ENCODE measurements around the gene GRIN2C. TPM values are rescaled to one million over a fixed set of nuclear protein-coding genes. Genes with fewer than 3 reads are reported as not detected.
A peak's percentile ranks its signal among the peaks of the same experiment; 100 is the strongest.

GRIN2C gene
- total RNA-seq, 3 donors from 2014 or later, result 0.08 TPM; not detected in 2

- peak; percentile 89 to 90 for ATAC-seq
Measured at GRCh38 chr17:74852237-74853047, 7.2 kb downstream of the GRIN2C start.

GRCh38 chr17:74851612-74852236 lies 8.0 kb downstream of the GRIN2C start:
- no peak for ATAC-seq
- no peaks in the 10 kb centered on the region for H3K36me3 Mint-ChIP-seq (ENCODE audit: insufficient read depth)
- peaks cover 5% of the 10 kb centered on the region for H3K4me1 Mint-ChIP-seq (ENCODE audit: low read depth)
- no peak overlapping the region for H3K4me3 Mint-ChIP-seq
- H3K9me3 Mint-ChIP-seq, result no peaks in the 10 kb centered on the region
- DNase-seq, result no peak
- H3K27me3 Mint-ChIP-seq (ENCODE audit: low read depth), result peaks cover 42% of the 10 kb centered on the region

More at GRCh38 chr17:74852237-74853047, 7.2 kb downstream of the GRIN2C start:
- peak overlapping the region; percentile 79 for H3K4me3 Mint-ChIP-seq
- H3K36me3 Mint-ChIP-seq (ENCODE audit: insufficient read depth), result no peaks in the 10 kb centered on the region
- no peaks in the 10 kb centered on the region for H3K9me3 Mint-ChIP-seq
- peak; percentile 47 for DNase-seq
- H3K4me1 Mint-ChIP-seq (ENCODE audit: low read depth), result peaks cover 5% of the 10 kb centered on the region
- peaks cover 49% of the 10 kb centered on the region for H3K27me3 Mint-ChIP-seq (ENCODE audit: low read depth)

GRCh38 chr17:74850914-74851313 lies 8.8 kb downstream of the GRIN2C start:
- DNase-seq, result no peak
- peaks cover 5% of the 10 kb centered on the region for H3K4me1 Mint-ChIP-seq (ENCODE audit: low read depth)
- no peaks in the 10 kb centered on the region for H3K36me3 Mint-ChIP-seq (ENCODE audit: insufficient read depth)
- H3K4me3 Mint-ChIP-seq, result no peak overlapping the region
- H3K27me3 Mint-ChIP-seq (ENCODE audit: low read depth), result peaks cover 34% of the 10 kb centered on the region
- no peaks in the 10 kb centered on the region for H3K9me3 Mint-ChIP-seq
- ATAC-seq, result no peak

GRCh38 chr17:74850310-74850709 lies 9.4 kb downstream of the GRIN2C start:
- peaks cover 5% of the 10 kb centered on the region for H3K4me1 Mint-ChIP-seq (ENCODE audit: low read depth)

DNA sequence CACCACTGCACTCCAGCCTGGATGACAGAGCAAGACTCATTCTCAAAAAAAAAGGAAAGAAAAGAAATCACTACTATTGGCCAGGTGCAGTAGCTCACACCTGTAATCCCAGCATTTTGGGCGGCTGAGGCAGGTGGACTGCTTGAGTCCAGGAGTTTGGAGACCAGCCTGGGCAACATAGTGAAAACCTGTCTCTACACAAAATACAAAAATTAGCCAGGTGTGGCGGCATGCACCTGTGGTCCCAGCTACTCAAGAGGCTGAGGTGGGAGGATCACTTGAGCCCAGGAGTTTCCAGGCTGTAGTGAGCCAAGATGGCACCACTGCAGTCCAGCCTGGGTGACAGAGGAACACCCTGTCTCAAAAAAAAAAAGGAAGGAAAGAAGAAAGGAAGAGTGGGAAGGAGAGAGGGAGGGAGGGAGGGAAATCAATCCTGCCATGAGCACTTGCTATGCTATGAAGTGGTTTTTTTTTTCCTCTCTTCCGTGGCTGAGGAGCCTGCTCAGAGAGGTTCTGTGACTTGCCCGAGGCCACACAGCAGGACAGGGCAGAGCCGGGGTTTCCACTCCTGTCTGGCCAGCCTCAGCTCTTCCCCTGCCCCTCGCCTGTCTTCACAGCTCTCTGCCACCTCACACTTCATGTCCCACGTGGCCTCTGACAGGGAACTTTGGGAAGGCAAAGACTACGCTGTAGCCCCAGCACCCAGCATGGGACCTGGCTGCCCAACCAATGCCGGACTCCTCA lies 10.9 kb downstream of the GRIN2C start:
- H3K4me3 Mint-ChIP-seq, result no peak overlapping the region
- ATAC-seq (no peak), DNase-seq (no peak)
- peaks cover 14% of the 10 kb centered on the region for H3K27me3 Mint-ChIP-seq (ENCODE audit: low read depth)
- no peaks in the 10 kb centered on the region for H3K9me3 Mint-ChIP-seq
- no peaks in the 10 kb centered on the region for H3K36me3 Mint-ChIP-seq (ENCODE audit: insufficient read depth)
- peaks cover 5% of the 10 kb centered on the region for H3K4me1 Mint-ChIP-seq (ENCODE audit: low read depth)

More at GRCh38 chr17:74850310-74850709, 9.4 kb downstream of the GRIN2C start:
- peaks cover 28% of the 10 kb centered on the region for H3K27me3 Mint-ChIP-seq (ENCODE audit: low read depth)
- H3K36me3 Mint-ChIP-seq (ENCODE audit: insufficient read depth), result no peaks in the 10 kb centered on the region
- H3K4me3 Mint-ChIP-seq, result no peak overlapping the region
- no peak for ATAC-seq
- no peaks in the 10 kb centered on the region for H3K9me3 Mint-ChIP-seq
- DNase-seq, result no peak

DNA sequence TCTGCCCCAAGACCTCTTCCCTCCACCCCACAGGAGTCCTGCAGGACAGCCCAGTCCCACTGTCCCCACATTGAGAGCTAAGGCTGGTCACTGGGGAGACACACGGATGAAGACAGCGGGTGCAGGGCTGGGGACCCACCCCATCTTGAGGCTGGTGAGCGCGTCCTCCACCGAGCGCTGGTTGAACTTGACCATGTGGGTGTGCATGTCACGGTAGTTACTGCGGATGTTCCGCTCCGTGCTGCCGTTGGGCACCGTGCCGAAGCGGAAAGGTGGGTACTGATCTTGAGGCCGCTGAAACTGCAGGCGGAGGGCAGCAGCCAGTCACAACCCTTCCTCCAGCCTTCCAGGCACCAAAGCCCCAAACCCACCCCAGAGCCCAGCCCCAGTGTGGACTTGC lies 13.1 kb downstream of the GRIN2C start:
- H3K9me3 Mint-ChIP-seq, result no peaks in the 10 kb centered on the region
- no peak for ATAC-seq
- H3K36me3 Mint-ChIP-seq (ENCODE audit: insufficient read depth), result peaks cover 3% of the 10 kb centered on the region
- peaks cover 4% of the 10 kb centered on the region for H3K4me1 Mint-ChIP-seq (ENCODE audit: low read depth)
- no peak overlapping the region for H3K4me3 Mint-ChIP-seq
- H3K27me3 Mint-ChIP-seq (ENCODE audit: low read depth), result peaks cover 13% of the 10 kb centered on the region
- no peak for DNase-seq

DNA sequence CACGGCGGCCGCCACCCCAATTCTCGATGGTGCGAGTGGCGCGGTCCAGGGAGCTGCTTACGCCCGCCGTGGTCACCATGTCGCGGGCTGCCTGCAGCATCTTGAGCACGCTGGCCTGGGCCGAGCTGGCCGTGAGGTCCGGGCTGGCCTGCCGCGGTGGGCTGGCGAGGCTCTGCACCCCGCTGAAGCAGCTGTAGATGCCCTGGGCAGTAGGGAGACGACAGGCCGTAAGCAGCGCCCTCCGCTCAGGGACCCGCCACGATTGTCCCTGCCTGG lies 16.4 kb downstream of the GRIN2C start:
- DNase-seq, result no peak
- Mint-ChIP-seq H3K4me1 (ENCODE audit: low read depth) (peaks cover 14% of the 10 kb centered on the region), H3K4me3 (no peak overlapping the region), H3K27me3 (ENCODE audit: low read depth) (peaks cover 10% of the 10 kb centered on the region), H3K36me3 (ENCODE audit: insufficient read depth) (peaks cover 6% of the 10 kb centered on the region), H3K9me3 (no peaks in the 10 kb centered on the region)
- ATAC-seq, result no peak

DNA sequence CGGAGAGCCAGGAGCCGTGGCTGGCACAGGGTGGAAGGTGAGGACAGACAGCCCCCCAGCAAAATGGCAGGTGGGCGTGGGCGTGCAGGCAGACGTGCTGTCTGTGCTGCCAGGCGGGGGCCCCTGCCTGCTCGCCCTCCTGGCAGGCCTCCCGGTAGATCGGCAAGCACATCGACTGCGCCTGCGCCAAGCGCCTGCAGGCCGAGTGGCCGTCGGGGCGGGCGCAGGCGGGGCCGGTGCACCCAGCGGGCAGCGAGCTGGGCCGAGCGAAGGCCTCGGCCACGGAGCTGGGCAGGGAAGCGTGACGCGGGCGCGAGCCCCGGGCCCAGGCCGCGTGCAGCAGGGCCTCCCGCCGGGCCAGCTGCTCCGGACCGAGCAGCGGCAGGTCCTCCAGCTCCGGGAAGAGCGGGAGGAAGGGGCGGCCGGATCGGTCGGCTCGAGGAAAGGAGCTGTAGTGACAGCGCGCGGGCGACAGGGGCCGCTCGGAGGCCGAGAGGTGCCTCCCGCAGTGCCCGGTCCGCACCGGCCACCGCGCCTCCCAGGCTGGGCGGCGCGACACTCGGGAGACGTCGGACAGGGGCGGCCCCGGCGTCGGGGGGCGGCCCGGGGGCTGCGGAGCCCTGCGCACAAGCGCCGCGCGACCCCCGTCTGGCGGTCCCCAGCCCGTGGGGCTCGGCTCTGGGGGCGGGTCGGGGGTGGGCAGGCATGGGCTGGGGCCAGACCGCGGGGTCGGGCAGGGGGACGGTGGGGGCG lies 16.9 kb downstream of the GRIN2C start:
- peaks cover 9% of the 10 kb centered on the region for H3K36me3 Mint-ChIP-seq (ENCODE audit: insufficient read depth)
- H3K9me3 Mint-ChIP-seq, result no peaks in the 10 kb centered on the region
- H3K4me3 Mint-ChIP-seq, result no peak overlapping the region
- H3K4me1 Mint-ChIP-seq (ENCODE audit: low read depth), result peaks cover 14% of the 10 kb centered on the region
- ATAC-seq, result peak; percentile 51 to 61
- H3K27me3 Mint-ChIP-seq (ENCODE audit: low read depth), result peaks cover 10% of the 10 kb centered on the region
- DNase-seq, result no peak

GRCh38 chr17:74842146-74842598 lies 17.5 kb downstream of the GRIN2C start:
- Mint-ChIP-seq H3K9me3 (no peaks in the 10 kb centered on the region), H3K27me3 (ENCODE audit: low read depth) (peaks cover 10% of the 10 kb centered on the region), H3K36me3 (ENCODE audit: insufficient read depth) (peaks cover 9% of the 10 kb centered on the region), H3K4me1 (ENCODE audit: low read depth) (peaks cover 14% of the 10 kb centered on the region), H3K4me3 (no peak overlapping the region)
- DNase-seq, result no peak
- no peak for ATAC-seq

GRCh38 chr17:74840989-74841666 lies 18.6 kb downstream of the GRIN2C start:
- Mint-ChIP-seq H3K27me3 (ENCODE audit: low read depth) (peaks cover 11% of the 10 kb centered on the region), H3K4me3 (no peak overlapping the region), H3K9me3 (no peaks in the 10 kb centered on the region), H3K4me1 (ENCODE audit: low read depth) (peaks cover 14% of the 10 kb centered on the region), H3K36me3 (ENCODE audit: insufficient read depth) (peaks cover 18% of the 10 kb centered on the region)
- DNase-seq, result no peak
- no peak for ATAC-seq

DNA sequence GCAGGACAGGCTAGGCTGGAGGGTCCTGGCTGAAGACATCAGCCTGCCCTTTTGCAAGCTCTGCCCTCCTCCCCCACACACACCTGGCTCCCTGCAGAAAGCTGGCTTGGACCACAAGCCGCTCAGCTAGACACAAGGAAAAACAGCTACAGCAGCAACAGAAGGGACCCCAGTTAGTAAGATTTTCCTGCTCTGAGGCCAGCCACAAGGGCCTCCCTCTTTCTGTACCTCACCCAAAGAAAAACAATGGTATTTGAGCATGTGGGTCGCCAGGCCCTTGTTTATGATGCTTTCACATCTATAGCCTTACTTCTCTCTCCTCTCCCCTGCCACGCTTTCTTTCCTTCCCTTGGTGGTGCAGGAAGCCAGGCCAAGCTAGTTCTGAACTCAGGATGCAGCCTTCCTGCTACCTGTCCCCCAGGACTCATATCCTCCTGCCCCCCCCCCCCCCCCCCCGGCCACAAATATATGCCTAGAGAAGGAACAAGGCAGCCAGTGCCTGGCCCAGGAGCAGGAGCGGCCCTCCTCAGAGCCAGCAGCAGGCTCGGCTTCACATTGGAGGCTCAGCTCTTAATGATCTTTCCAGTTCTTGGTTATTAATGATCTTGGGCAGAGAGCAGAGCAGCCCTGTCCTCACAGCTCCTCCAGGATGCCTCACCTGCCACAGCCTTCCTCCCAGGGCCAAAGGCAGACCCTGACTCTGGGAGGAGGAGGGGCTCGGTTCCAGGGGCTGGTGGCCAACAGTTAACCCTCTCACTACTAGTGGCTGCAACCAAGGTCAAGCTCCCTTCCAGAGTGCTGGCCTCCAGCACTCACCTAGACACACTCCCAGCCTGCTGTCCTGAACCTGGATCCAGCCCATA lies 19.5 kb downstream of the GRIN2C start:
- ATAC-seq (no peak), DNase-seq (no peak)
- Mint-ChIP-seq H3K9me3 (no peaks in the 10 kb centered on the region), H3K4me1 (ENCODE audit: low read depth) (peaks cover 14% of the 10 kb centered on the region), H3K36me3 (ENCODE audit: insufficient read depth) (peaks cover 23% of the 10 kb centered on the region), H3K4me3 (no peak overlapping the region), H3K27me3 (ENCODE audit: low read depth) (peaks cover 11% of the 10 kb centered on the region)

DNA sequence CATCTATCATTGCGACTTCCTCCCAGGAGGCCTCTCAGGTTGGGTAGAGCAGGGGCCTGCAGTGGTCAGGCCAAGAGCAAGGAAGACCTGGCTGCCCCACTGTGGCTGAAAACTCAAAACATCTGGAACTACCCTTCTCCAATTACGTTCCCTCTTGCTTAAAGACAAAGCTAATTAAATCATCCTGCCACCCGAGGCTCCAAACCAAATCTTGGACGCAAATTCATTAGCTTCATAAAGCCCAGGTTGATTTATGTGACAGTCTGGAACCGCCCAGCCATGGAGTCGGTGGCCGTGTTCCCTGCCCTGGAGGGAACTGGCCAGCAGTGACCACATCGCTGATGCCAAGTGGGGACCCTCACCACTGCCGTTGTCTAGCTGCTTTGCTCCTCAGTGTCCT lies 21.4 kb downstream of the GRIN2C start:
- Mint-ChIP-seq H3K9me3 (no peaks in the 10 kb centered on the region), H3K36me3 (ENCODE audit: insufficient read depth) (peaks cover 23% of the 10 kb centered on the region), H3K4me3 (no peak overlapping the region), H3K27me3 (ENCODE audit: low read depth) (peaks cover 7% of the 10 kb centered on the region), H3K4me1 (ENCODE audit: low read depth) (peaks cover 14% of the 10 kb centered on the region)
- ATAC-seq (no peak), DNase-seq (no peak)

Measured in activated T-cell treated with anti-CD3 and anti-CD28 coated beads, Interleukin-2, amount 50 U/mL, for 4 hours (primary cell).